HG03135 (cell line): ENCODE data around the gene TUBG1.

Experiments
- ATAC-seq: cut with Tn5 transposase; IDR thresholded peaks from one replicate; pipeline ENCODE4 v1.9.1; 2021; ENCODE audit warnings: mild to moderate bottlenecking, moderate library complexity; ENCODE audit not compliant: unreplicated experiment

Gene TUBG1

GRCh38 chr17:42609182-42609813, at the start of gene TUBG1, which contains the start of gene RETREG3:
Gene TUBG1 (plus strand): TSS chr17:42609683. CDS start chr17:42609738, 55 bp downstream.
Gene RETREG3 (minus strand): TSS chr17:42609374. CDS start chr17:42609324, 50 bp downstream.
- ATAC-seq: peak; percentile 87

DNA sequence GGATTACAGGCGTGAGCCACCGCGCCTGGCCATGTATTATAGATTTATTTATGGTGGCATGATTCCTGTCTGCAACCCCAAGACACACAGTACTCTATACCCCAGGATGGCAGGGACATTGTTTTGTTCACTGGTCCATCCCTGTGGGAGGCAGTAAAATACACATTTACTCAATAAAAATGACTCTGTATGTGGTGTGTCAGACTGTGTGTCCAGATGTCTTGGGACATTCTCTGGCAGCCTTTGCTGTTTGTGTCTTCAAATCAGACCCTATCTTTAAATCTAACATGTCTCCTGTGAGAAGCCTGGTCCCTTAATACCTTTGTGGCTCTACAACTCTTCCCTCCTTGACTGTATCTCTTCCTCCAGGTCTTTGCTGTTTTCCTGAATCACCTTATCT, 49.2 kb upstream of the TUBG1 start:
- no peak for ATAC-seq

DNA sequence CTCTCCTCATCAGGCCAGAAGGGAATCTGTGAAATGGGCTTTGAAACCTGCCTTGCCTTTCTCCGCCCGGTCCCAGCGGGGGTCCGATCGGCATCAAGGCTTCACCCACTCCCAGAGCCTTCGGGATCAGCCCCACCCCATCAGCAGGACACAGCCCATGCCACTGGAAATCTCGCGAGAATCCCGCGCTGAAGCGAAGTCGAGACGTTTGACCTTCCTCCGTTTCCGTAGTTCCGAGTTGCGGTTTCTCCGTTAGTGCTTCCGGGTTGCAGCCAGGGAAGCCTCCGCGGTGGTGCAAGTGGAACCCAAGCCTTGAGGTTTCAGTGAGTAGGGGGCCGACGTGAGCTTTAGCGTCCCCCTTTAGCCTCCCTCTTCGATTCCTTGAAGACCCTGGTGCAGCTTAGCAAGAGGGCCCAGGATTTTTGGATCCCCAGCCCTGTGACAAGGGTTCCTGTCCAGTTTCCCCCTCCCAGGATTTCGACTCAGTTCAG, 47.5 kb upstream of the TUBG1 start, which contains the start of gene COASY:
Gene COASY, plus strand, starts transcription at position 252 of the 491 bp plus-strand sequence. CDS start 475 bp downstream, outside the sequence.
- ATAC-seq: no peak

DNA sequence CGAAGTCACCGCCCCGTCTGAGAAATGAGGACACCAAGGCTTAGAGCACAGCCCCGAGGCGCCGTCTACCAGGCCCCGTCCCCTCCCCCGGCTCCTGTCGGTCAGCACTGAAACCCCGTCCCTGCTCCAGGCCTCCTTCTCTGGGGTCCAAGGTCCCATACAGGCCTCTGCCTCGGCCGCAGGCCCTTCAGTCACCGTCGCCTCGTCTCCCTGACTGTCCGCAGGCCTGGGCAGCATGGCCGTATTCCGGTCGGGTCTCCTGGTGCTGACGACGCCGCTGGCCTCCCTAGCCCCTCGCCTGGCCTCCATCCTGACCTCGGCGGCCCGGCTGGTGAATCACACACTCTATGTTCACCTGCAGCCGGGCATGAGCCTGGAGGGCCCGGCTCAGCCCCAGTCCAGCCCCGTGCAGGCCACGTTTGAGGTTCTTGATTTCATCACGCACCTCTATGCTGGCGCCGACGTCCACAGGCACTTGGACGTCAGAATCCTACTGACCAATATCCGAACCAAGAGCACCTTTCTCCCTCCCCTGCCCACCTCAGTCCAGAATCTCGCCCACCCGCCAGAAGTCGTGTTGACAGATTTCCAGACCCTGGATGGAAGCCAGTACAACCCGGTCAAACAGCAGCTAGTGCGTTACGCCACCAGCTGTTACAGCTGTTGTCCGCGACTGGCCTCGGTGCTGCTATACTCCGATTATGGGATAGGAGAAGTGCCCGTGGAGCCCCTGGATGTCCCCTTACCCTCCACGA, 46.9 kb upstream of the TUBG1 start:
- ATAC-seq: no peak

DNA sequence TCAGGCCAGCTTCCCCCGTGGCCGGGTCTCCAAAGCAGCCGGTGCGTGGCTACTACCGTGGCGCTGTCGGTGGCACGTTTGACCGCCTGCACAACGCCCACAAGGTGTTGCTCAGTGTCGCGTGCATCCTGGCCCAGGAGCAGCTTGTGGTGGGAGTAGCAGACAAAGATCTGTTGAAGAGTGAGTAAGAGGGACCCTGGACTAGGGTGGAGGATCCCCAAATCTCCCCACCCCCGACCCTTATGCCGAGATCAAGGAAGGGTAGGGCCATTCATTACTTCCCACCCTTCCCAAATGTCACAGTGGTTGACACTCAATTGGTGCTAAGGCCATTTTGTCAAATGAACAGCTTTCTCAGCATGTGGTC, 46.4 kb upstream of the TUBG1 start:
- ATAC-seq: no peak

GRCh38 chr17:42563543-42563942, 45.9 kb upstream of the TUBG1 start:
- ATAC-seq: no peak

GRCh38 chr17:42563950-42564349, 45.5 kb upstream of the TUBG1 start:
- ATAC-seq: no peak

- no peak for ATAC-seq
These were observed 44.5 kb upstream of the TUBG1 start for GRCh38 chr17:42564815-42565522.

DNA sequence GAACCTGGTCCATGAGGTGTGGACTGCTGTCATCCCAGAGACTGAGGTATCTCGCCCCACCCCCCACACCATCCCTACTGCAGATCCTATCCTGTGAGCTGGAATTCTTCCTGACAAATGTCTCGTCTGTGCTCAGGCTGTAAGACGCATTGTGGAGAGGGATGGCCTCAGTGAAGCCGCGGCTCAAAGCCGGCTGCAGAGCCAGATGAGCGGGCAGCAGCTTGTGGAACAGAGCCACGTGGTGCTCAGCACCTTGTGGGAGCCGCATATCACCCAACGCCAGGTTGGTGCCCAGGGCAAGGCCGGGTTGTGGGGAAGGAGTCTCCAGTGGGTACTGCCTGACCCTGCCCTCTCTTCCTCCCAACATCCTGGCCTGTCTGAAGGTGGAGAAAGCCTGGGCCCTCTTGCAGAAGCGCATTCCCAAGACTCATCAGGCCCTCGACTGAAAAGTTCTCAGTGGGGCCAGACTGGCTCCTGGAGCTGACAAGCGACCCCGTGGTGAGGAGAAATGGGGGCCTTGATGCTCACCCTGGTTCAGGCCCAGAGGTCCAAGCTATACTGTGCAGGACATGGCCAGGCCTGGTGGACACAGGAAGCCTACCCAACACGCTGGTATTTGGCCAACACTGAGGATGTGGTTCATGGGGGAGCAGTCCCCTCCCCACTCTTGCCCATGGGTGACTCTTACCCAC, 43.8 kb upstream of the TUBG1 start:
- no peak for ATAC-seq

DNA sequence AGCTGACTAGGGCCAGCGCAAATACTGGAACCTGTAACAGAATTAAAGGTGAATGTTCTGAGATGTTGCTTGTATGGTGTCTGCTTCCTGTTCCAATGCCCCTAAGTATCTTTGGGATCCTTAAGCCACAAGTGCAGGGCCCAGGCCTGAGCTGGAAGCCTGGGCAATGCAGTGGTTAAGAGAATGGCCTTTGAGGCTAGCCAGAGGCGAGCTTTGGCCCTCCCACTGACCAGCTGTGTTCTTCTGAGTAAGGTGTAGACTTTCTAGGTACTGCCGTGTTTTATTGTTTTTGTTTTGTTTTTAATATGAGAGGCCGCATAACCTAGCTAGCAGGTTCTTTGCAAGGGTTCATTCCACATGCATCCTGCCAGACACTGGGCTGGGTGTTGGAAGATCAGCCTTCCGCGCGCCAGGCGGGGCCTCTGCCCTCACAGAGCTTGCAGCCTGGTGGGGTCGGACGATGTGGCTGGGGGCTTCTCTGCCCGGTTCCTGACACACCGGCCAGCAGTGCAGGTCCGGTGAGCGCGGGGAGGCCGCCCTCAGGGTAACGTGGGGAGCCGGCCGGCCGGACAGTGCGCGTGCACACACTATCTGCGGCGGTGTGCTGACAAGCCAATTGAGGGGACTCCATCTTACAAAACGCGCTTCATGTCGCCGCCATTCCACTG, 43.1 kb upstream of the TUBG1 start:
- ATAC-seq: no peak

GRCh38 chr17:42566883-42567573, 42.5 kb upstream of the TUBG1 start, which contains the start of gene MLX:
Gene MLX (plus strand): TSS chr17:42567100. CDS start chr17:42567125, 25 bp downstream.
- peak; percentile 61 for ATAC-seq

DNA sequence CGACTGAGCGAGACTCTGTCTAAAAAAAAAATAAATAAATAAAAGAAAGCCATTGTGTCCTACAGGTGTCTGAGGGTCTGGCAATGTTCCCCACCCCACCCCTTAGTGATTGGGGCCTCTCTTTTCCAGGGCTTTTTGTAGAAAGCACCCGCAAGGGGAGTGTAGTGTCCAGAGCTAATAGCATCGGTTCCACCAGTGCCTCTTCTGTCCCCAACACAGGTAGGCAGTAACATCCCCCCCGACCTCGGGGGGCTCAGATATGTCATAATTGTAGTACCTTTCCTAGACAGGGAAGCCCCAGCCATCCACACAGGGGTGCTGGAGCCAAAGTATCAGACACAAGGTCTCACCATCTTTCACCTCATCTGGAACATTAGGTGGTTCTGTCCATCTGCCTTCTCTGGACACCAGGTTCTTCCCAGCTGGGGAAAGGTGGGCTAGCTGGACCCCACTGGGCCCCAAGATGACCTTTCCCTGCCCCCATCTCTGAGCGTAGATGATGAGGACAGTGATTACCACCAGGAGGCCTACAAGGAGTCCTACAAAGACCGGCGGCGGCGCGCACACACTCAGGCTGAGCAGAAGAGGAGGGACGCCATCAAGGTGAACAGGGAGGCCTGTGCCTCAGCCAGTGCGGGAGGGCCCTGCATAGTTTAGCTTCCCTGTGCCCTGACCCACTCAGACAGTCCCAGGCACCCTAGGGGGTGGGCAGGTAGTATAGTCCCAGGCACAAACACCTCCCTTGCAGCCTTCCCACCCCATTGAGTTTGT, 41.0 kb upstream of the TUBG1 start:
- no peak for ATAC-seq

- no peak for ATAC-seq
These were observed 37.9 kb upstream of the TUBG1 start for GRCh38 chr17:42571435-42572225.

- no peak for ATAC-seq
These were observed 36.4 kb upstream of the TUBG1 start for GRCh38 chr17:42573095-42573494.

DNA sequence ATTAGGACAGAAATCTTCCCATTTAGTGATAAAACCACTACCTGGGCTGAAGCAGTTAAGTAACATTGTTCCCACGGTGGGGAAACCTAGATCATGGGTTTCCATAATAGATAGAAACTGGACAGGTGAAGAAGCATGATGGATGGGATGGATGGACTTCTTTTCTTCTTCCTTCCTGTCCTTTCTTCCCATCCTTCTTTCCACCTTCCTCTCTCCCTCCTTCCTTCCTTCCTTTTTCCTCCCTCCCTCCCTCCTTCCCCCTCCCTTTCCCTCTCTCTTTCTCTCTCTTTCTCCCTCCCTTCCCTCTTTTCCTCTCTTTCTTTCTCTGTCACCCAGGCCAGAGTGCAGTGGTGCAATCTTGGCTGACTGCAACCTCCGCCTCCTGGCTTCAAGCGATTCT, 35.0 kb upstream of the TUBG1 start:
- ATAC-seq: no peak

DNA sequence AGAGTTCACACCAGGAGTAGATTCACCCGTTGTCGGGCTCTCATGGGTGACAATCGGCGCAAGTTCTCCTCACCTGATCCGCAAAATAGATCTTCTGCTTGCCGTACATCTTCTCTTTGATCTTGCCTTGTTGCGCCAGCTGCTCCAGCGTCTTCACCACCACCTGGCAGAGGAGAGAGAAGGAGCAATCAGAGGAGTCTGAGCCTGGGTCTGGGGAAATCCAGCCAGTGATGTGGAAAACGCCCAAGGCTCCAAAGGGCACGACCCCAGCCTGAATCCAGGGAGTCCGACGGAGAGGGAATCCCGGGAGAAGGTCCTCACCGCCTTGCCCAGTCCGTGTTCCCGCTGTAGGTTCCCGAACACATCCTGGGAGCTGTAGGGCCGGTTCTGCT, 32.3 kb upstream of the TUBG1 start:
- ATAC-seq: no peak

GRCh38 chr17:42577532-42578281, 31.8 kb upstream of the TUBG1 start, which contains the start of gene PSMC3IP:
Gene PSMC3IP (minus strand): TSS chr17:42577729. CDS start chr17:42577686, 43 bp downstream.
- peak; percentile 65 for ATAC-seq
